Spleen (tissue), 7 donors: Measurements from ENCODE around the gene ADAMTS17.

ENCODE experiments used
- CTCF ChIP-seq, 11 experiments: fragments of 200-600 bp in 7 of 11; fragments of 450-650 bp in 4 of 11; sonication (generic) in 4 of 11; IDR thresholded peaks in 8 of 11; conservative IDR thresholded peaks in 3 of 11; 1 replicate in 7 of 11; 2 replicates in 4 of 11; pipeline versions ENCODE4 v1.4.0 to v1.8.0; 2016 to 2021; ENCODE audit warnings: antibody characterized with exemption in 11 of 11, inconsistent platforms in 4 of 11, mild to moderate bottlenecking in 1 of 11
- POLR2A ChIP-seq, 3 donors: fragments of 450-650 bp; IDR thresholded peaks; one replicate each; pipeline ENCODE4 v1.5.1; 2017; ENCODE audit warnings: antibody characterized with exemption in 3 of 3, mild to moderate bottlenecking in 1 of 3
- POLR2AphosphoS5 ChIP-seq, 3 donors: sonication (generic); formaldehyde crosslinking; IDR thresholded peaks; one replicate each; pipeline ENCODE4 v1.5.1; 2017; ENCODE audit warnings: antibody characterized with exemption in 3 of 3
- donor health status: DM: no; HTN: no; CAD: no; lungs with moderate emphysema.
- donor health status: DM: no; HTN: no; CAD: no.
- donor health status: DM: no; HTN: no; CAD: no.

GRCh38 chr15:100043068-100043641 is 298.6 kb downstream of the ADAMTS17 start:
- TF ChIP-seq CTCF (IDR thresholded peaks at IDR 0.05 in 8 of 11, conservative IDR thresholded peaks at IDR 0.05 in 3 of 11): no peak
- no peak for TF ChIP-seq POLR2AphosphoS5 (IDR thresholded peaks at IDR 0.05)
- TF ChIP-seq POLR2A (IDR thresholded peaks at IDR 0.05): no peak
